Sigmoid colon (tissue), 4 donors: ENCODE results near the gene C13orf46.

Experiments used
- POLR2A ChIP-seq, 2 donors: fragments of 450-650 bp; IDR thresholded peaks; one replicate each; pipeline ENCODE4 v1.6.1; 2016; ENCODE audit warnings: antibody characterized with exemption in 2 of 2, mild to moderate bottlenecking in 2 of 2, moderate library complexity in 2 of 2
- POLR2AphosphoS5 ChIP-seq, 4 donors: sonication (generic); formaldehyde crosslinking; IDR thresholded peaks; one replicate each; pipeline ENCODE4 v1.6.1; 2017; ENCODE audit warnings: antibody characterized with exemption in 4 of 4
- TF ChIP-seq, protein P1 (sequence below), 4 experiments: fragments of 450-650 bp in 3 of 4; fragments of 200-600 bp in 1 of 4; IDR thresholded peaks; one replicate each; pipeline ENCODE4 v1.5.1; 2016 to 2019; ENCODE audit warnings: antibody characterized with exemption in 4 of 4, mild to moderate bottlenecking in 3 of 4, moderate library complexity in 2 of 4

DNA sequence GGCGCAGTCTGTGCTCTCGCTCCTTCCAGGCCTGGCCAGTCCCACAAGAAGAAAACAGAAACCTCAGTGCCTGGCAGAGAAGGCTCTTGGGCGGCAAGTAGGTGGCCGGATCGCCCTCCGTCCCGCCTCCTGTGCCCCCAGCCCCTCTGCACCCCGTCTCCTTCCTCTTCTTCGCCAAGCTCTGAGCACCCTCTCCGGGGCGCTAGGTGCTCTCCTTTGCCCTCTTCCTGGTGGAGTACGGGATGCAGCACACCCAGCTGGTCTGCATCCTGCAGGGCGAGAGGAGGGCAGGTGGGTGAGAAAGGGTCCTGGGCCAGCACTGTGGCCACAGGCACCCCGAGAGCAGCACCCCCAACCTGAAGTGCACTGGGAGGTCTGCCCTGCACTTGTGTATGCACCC lies 17.3 kb downstream of the C13orf46 start:
- TF ChIP-seq, protein P1, sequence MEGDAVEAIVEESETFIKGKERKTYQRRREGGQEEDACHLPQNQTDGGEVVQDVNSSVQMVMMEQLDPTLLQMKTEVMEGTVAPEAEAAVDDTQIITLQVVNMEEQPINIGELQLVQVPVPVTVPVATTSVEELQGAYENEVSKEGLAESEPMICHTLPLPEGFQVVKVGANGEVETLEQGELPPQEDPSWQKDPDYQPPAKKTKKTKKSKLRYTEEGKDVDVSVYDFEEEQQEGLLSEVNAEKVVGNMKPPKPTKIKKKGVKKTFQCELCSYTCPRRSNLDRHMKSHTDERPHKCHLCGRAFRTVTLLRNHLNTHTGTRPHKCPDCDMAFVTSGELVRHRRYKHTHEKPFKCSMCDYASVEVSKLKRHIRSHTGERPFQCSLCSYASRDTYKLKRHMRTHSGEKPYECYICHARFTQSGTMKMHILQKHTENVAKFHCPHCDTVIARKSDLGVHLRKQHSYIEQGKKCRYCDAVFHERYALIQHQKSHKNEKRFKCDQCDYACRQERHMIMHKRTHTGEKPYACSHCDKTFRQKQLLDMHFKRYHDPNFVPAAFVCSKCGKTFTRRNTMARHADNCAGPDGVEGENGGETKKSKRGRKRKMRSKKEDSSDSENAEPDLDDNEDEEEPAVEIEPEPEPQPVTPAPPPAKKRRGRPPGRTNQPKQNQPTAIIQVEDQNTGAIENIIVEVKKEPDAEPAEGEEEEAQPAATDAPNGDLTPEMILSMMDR (IDR thresholded peaks at IDR 0.05): no peak
- no peak for TF ChIP-seq POLR2A (IDR thresholded peaks at IDR 0.05)
- TF ChIP-seq POLR2AphosphoS5 (IDR thresholded peaks at IDR 0.05): no peak
